Liver (tissue), 3 donors: ENCODE results near the gene AQP10.

Experiments
- GABPA ChIP-seq, 2 donors: IDR thresholded peaks in 1 of 2; conservative IDR thresholded peaks in 1 of 2; 2 replicates each; pipeline ENCODE4 v1.6.1; 2016; ENCODE audit warnings: antibody characterized with exemption in 2 of 2, mild to moderate bottlenecking in 1 of 2, moderate library complexity in 1 of 2
- HNF4G ChIP-seq: IDR thresholded peaks from 2 replicates; pipeline ENCODE4 v1.6.1; 2016; ENCODE audit warnings: antibody characterized with exemption
- JUND ChIP-seq, 2 donors: IDR thresholded peaks; 2 replicates each; pipeline ENCODE4 v1.6.1; 2016; ENCODE audit warnings: antibody characterized with exemption in 2 of 2
- NR2F2 ChIP-seq: IDR thresholded peaks from 2 replicates; pipeline ENCODE4 v1.6.1; 2016; ENCODE audit warnings: antibody characterized with exemption
- TAF1 ChIP-seq: conservative IDR thresholded peaks from 2 replicates; pipeline ENCODE4 v1.6.1; 2016; ENCODE audit warnings: antibody characterized with exemption, mild to moderate bottlenecking
- TF ChIP-seq, protein P1 (sequence below): fragments of 150-350 bp; IDR thresholded peaks from 2 replicates; pipeline ENCODE4 v1.5.1; 2017; ENCODE audit warnings: improper control_type of control experiment, low read depth, low read length; ENCODE audit not compliant: missing input control
- TF ChIP-seq, protein P2 (sequence below): IDR thresholded peaks from 2 replicates; pipeline ENCODE4 v1.6.1; 2016; ENCODE audit warnings: antibody characterized with exemption, mild to moderate bottlenecking
- TF ChIP-seq, protein P3 (sequence below): IDR thresholded peaks from 2 replicates; pipeline ENCODE4 v1.6.1; 2016; ENCODE audit warnings: antibody characterized with exemption
- donor health status: healthy.
- donor health status: healthy.

DNA sequence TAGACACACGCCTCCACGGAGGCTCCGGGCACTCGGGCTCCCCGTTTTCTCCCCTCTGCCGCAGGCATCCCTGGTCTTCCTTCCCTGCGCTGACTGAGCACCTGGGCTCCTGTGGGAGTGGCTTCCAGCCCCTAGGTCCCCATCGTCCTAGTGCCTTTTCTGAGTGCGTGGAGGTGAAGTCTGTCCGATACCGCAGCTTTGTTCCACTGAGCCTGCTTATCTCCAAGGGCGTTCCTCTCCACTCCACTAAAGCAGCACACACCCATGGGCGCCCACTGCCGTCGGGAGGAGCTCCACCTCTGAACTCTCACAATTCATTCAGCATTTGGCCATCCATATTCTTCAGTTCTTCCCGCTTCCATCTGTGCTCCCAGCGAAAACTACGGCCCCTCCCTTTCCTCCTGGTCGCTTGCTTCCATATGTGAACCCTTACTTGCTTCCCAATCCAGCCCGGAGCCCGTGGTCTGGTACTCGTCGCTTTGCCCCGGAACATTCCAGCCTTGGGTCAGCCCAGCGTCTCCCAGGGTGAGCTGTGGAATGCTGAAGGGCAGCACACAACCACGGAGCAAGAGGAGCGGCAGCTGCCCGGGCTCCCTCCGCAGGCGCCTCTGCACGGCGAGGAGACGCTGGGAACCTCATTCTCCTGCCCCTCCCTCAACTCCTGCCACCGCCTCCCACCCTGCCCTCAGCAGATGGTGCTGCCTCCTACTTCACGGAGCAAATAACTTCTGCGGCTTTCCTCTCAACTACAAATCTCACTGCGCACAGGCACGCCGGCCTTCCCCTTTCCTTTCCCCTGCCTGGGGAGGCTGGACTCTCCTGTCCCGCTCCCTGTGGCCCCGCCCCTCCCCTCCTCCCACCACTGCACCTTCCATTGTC lies 31.9 kb downstream of the AQP10 start:
- TF ChIP-seq, protein P1, sequence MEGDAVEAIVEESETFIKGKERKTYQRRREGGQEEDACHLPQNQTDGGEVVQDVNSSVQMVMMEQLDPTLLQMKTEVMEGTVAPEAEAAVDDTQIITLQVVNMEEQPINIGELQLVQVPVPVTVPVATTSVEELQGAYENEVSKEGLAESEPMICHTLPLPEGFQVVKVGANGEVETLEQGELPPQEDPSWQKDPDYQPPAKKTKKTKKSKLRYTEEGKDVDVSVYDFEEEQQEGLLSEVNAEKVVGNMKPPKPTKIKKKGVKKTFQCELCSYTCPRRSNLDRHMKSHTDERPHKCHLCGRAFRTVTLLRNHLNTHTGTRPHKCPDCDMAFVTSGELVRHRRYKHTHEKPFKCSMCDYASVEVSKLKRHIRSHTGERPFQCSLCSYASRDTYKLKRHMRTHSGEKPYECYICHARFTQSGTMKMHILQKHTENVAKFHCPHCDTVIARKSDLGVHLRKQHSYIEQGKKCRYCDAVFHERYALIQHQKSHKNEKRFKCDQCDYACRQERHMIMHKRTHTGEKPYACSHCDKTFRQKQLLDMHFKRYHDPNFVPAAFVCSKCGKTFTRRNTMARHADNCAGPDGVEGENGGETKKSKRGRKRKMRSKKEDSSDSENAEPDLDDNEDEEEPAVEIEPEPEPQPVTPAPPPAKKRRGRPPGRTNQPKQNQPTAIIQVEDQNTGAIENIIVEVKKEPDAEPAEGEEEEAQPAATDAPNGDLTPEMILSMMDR: no peak
- no peak for TF ChIP-seq JUND (IDR thresholded peaks at IDR 0.05)
- no peak for TF ChIP-seq GABPA (IDR thresholded peaks at IDR 0.05 in 1 of 2, conservative IDR thresholded peaks at IDR 0.05 in 1 of 2)
- TF ChIP-seq, protein P2, sequence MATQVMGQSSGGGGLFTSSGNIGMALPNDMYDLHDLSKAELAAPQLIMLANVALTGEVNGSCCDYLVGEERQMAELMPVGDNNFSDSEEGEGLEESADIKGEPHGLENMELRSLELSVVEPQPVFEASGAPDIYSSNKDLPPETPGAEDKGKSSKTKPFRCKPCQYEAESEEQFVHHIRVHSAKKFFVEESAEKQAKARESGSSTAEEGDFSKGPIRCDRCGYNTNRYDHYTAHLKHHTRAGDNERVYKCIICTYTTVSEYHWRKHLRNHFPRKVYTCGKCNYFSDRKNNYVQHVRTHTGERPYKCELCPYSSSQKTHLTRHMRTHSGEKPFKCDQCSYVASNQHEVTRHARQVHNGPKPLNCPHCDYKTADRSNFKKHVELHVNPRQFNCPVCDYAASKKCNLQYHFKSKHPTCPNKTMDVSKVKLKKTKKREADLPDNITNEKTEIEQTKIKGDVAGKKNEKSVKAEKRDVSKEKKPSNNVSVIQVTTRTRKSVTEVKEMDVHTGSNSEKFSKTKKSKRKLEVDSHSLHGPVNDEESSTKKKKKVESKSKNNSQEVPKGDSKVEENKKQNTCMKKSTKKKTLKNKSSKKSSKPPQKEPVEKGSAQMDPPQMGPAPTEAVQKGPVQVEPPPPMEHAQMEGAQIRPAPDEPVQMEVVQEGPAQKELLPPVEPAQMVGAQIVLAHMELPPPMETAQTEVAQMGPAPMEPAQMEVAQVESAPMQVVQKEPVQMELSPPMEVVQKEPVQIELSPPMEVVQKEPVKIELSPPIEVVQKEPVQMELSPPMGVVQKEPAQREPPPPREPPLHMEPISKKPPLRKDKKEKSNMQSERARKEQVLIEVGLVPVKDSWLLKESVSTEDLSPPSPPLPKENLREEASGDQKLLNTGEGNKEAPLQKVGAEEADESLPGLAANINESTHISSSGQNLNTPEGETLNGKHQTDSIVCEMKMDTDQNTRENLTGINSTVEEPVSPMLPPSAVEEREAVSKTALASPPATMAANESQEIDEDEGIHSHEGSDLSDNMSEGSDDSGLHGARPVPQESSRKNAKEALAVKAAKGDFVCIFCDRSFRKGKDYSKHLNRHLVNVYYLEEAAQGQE: no peak
- no peak for TF ChIP-seq TAF1
- TF ChIP-seq, protein P3, sequence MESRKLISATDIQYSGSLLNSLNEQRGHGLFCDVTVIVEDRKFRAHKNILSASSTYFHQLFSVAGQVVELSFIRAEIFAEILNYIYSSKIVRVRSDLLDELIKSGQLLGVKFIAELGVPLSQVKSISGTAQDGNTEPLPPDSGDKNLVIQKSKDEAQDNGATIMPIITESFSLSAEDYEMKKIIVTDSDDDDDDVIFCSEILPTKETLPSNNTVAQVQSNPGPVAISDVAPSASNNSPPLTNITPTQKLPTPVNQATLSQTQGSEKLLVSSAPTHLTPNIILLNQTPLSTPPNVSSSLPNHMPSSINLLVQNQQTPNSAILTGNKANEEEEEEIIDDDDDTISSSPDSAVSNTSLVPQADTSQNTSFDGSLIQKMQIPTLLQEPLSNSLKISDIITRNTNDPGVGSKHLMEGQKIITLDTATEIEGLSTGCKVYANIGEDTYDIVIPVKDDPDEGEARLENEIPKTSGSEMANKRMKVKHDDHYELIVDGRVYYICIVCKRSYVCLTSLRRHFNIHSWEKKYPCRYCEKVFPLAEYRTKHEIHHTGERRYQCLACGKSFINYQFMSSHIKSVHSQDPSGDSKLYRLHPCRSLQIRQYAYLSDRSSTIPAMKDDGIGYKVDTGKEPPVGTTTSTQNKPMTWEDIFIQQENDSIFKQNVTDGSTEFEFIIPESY: no peak
- TF ChIP-seq HNF4G: no peak
- TF ChIP-seq NR2F2: no peak
